PC-3 (cell line): ENCODE data around the gene ZEB2.

ENCODE experiments used
- EZH2 ChIP-seq: fragments of 300-600 bp; sonication (generic); IDR thresholded peaks from one replicate; pipeline ENCODE4 v1.6.1; 2017; ENCODE audit warnings: antibody characterized with exemption, mild to moderate bottlenecking, low read length; ENCODE audit not compliant: unreplicated experiment
- EZH2phosphoT487 ChIP-seq: fragments of 300-600 bp; sonication (generic); IDR thresholded peaks from 2 replicates; pipeline ENCODE4 v1.6.1; 2018; ENCODE audit warnings: mild to moderate bottlenecking, antibody characterized with exemption, low read length, borderline replicate concordance
- TF ChIP-seq, protein P1 (sequence below): fragments of 300-600 bp; sonication (generic); conservative IDR thresholded peaks from 2 replicates; pipeline ENCODE4 v1.5.1; 2017; ENCODE audit warnings: antibody characterized with exemption, low read depth, mild to moderate bottlenecking, low read length

DNA sequence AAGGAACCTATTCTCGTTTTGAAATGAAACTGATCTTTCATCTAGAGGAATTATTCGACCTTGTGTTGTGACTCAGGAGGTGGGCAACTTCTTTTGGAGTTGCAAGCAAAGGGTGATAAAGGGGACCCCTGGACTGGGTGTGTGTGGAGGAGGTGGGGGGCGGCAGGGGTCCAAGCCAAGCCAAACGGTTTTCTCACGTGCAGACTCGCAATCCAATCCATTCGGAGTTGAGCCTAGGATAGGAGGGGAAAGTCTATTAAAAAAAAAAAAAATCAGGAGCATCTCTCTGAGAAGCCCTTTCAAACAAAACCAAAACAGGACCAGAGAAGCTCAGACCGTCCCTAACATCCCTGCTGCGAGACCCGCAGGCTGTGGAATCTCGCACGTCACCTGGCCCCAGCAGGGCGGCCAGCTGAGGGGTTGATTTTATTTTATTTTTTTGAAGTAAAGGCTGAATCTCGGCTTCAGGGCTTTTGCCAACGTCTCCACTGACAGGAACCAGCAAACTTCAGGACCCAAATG lies 3.7 kb upstream of the ZEB2 start:
- TF ChIP-seq, protein P1, sequence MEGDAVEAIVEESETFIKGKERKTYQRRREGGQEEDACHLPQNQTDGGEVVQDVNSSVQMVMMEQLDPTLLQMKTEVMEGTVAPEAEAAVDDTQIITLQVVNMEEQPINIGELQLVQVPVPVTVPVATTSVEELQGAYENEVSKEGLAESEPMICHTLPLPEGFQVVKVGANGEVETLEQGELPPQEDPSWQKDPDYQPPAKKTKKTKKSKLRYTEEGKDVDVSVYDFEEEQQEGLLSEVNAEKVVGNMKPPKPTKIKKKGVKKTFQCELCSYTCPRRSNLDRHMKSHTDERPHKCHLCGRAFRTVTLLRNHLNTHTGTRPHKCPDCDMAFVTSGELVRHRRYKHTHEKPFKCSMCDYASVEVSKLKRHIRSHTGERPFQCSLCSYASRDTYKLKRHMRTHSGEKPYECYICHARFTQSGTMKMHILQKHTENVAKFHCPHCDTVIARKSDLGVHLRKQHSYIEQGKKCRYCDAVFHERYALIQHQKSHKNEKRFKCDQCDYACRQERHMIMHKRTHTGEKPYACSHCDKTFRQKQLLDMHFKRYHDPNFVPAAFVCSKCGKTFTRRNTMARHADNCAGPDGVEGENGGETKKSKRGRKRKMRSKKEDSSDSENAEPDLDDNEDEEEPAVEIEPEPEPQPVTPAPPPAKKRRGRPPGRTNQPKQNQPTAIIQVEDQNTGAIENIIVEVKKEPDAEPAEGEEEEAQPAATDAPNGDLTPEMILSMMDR: no peak
- TF ChIP-seq EZH2: no peak
- TF ChIP-seq EZH2phosphoT487: no peak
